ENCODE measurements around the gene MYO1D. TPM values are rescaled to one million over a fixed set of nuclear protein-coding genes. Genes with fewer than 3 reads are reported as not detected.
A peak's percentile ranks its signal among the peaks of the same experiment; 100 is the strongest.
"Not testable (repeated sequence)": the region's sequence is repeated elsewhere in the genome, so short reads cannot be mapped to it uniquely, and the experiment has no call there.

Gene MYO1D
- polyA plus RNA-seq (ENCODE audit: insufficient read length in 10 of 10): 1 to 10 TPM; 3.8 to 7.8 (median 5.4) TPM
- long read RNA-seq, donor 1, partial matches to known transcripts: 5 of 5 reads
- long read RNA-seq, donor 1, other reads (novel, unspliced or antisense): 0 of 5 reads
- long read RNA-seq, donor 2, partial matches to known transcripts: 0 of 1 reads
- long read RNA-seq, donor 2, other reads (novel, unspliced or antisense): 0 of 1 reads
- long read RNA-seq, donor 3: 0 reads
- long read RNA-seq, donor 4: 0 reads
- long read RNA-seq, donor 5: 0 reads
- long read RNA-seq, donor 6, full-length matches to known transcripts: 1 of 1 reads
- long read RNA-seq, donor 6, partial matches to known transcripts: 0 of 1 reads
- long read RNA-seq, donor 6, other reads (novel, unspliced or antisense): 0 of 1 reads
- long read RNA-seq, donor 7: 0 reads
- long read RNA-seq, donor 8: 0 reads
- long read RNA-seq, donor 9: 0 reads

GRCh38 chr17:32876417-32877163, at the start of gene MYO1D:
Gene MYO1D, minus strand, starts transcription at chr17:32877124. Its CDS starts 252 bp downstream, at chr17:32876872.
- DNase-seq: peak in 2 of 3 donors; percentile 23 to 59

GRCh38 chr17:32926183-32926582, 49.3 kb upstream of the MYO1D start:
- no peak for DNase-seq

- DNase-seq: not testable (repeated sequence)
These were observed 47.0 kb upstream of the MYO1D start for GRCh38 chr17:32923905-32924304.

- no peak for DNase-seq
These were observed 44.1 kb upstream of the MYO1D start for GRCh38 chr17:32921017-32921416.

- DNase-seq: no peak
These were observed 43.4 kb upstream of the MYO1D start for GRCh38 chr17:32920293-32920692.

- not testable (repeated sequence) for DNase-seq
These were observed 43.0 kb upstream of the MYO1D start for GRCh38 chr17:32919876-32920275.

GRCh38 chr17:32917842-32918241, 40.9 kb upstream of the MYO1D start:
- no peak for DNase-seq

- no peak for DNase-seq
These were observed 40.2 kb upstream of the MYO1D start for GRCh38 chr17:32917081-32917480.

- no peak for DNase-seq
These were observed 39.2 kb upstream of the MYO1D start for GRCh38 chr17:32916134-32916533.

- DNase-seq: no peak
These were observed 38.3 kb upstream of the MYO1D start for GRCh38 chr17:32915245-32915644.

GRCh38 chr17:32914181-32914580, 37.3 kb upstream of the MYO1D start:
- no peak for DNase-seq

GRCh38 chr17:32913593-32913992, 36.7 kb upstream of the MYO1D start:
- no peak for DNase-seq

GRCh38 chr17:32912218-32912897, 35.4 kb upstream of the MYO1D start:
- DNase-seq: peak; percentile 17 to 75 (median 40)

- no peak for DNase-seq
These were observed 33.8 kb upstream of the MYO1D start for GRCh38 chr17:32910769-32911168.

- peak; percentile 46 to 70 (median 49) for DNase-seq
These were observed 33.0 kb upstream of the MYO1D start for GRCh38 chr17:32909787-32910369.

GRCh38 chr17:32907583-32907982, 30.7 kb upstream of the MYO1D start:
- no peak for DNase-seq

- DNase-seq: no peak
These were observed 28.0 kb upstream of the MYO1D start for GRCh38 chr17:32904891-32905290.

GRCh38 chr17:32903774-32904673, 27.1 kb upstream of the MYO1D start:
- no peak for DNase-seq

- no peak for DNase-seq
These were observed 24.8 kb upstream of the MYO1D start for GRCh38 chr17:32901743-32902142.

- no peak for DNase-seq
These were observed 22.5 kb upstream of the MYO1D start for GRCh38 chr17:32899236-32900013.
